ENCODE results near the gene TTC22. TPM values are rescaled to one million over a fixed set of nuclear protein-coding genes. Genes with fewer than 3 reads are reported as not detected.

The TTC22 gene
- polyA plus RNA-seq, 3 donors, result 0.04 TPM; not detected in 2

- no peak overlapping the region for H3K27ac Mint-ChIP-seq
- WGBS (ENCODE audit: insufficient coverage), result 96% methylated on average over 4 of the region's 5 CpGs
- no peak overlapping the region for H3K27ac ChIP-seq (ENCODE audit: low read depth in 1 of 2, low read length in 2 of 2)
- H3K9me3 Mint-ChIP-seq, result peaks cover 0 to 3% (median 0%) of the 10 kb centered on the region in 7 donors
- no peaks in the 10 kb centered on the region for H3K36me3 ChIP-seq (replicated peaks in 1 of 2; ENCODE audit: control insufficient read depth in 1 of 2, insufficient read depth in 2 of 2, low read length in 2 of 2)
- no peak for TF ChIP-seq CTCF (IDR thresholded peaks at IDR 0.05)
- intact Hi-C loops (cut with micrococcal nuclease), result no loop called here
- no peak overlapping the region for H3K4me3 Mint-ChIP-seq
- H3K4me3 ChIP-seq (replicated peaks in 1 of 3; ENCODE audit: low read depth in 2 of 3, low read length in 3 of 3), result no peak overlapping the region
- no peak for DNase-seq
- no peak overlapping the region for H3K9ac ChIP-seq (ENCODE audit: insufficient read depth, low read length, poor library complexity, severe bottlenecking)
- H2AFZ ChIP-seq (ENCODE audit: insufficient read depth, low read depth, low read length, poor library complexity, severe bottlenecking), result no peak overlapping the region
- H3K79me2 ChIP-seq (ENCODE audit: insufficient read depth, low read length), result no peaks in the 10 kb centered on the region
- H4K20me1 ChIP-seq (ENCODE audit: insufficient read depth, low read length), result no peaks in the 10 kb centered on the region
- no peaks in the 10 kb centered on the region for H3K36me3 Mint-ChIP-seq
- peaks cover 0 to 15% of the 10 kb centered on the region in 2 donors for H3K4me1 ChIP-seq (ENCODE audit: control insufficient read depth in 1 of 2, insufficient read depth in 2 of 2, low read length in 2 of 2)
- no peaks in the 10 kb centered on the region for H3K9me3 ChIP-seq (replicated peaks in 1 of 2; ENCODE audit: control insufficient read depth in 1 of 2, insufficient read depth in 1 of 2, low read length in 2 of 2)
- peaks cover 16% of the 10 kb centered on the region for H3K4me1 Mint-ChIP-seq
- H3K27me3 Mint-ChIP-seq (ENCODE audit: low read depth in 3 of 3), result peaks cover 0 to 2% (median 0%) of the 10 kb centered on the region in 3 donors
- no peaks in the 10 kb centered on the region for H3K27me3 ChIP-seq (ENCODE audit: control insufficient read depth in 2 of 2, insufficient read depth in 2 of 2, low read length in 2 of 2)
- no peak overlapping the region for H3K4me2 ChIP-seq (replicated peaks; ENCODE audit: extremely low read depth, low read length, poor library complexity, severe bottlenecking)
Measured at GRCh38 chr1:54811066-54811465, 9.9 kb upstream of the TTC22 start.

GRCh38 chr1:54810153-54810942, 9.2 kb upstream of the TTC22 start:
- Histone ChIP-seq H3K9ac (ENCODE audit: insufficient read depth, low read length, poor library complexity, severe bottlenecking) (no peak overlapping the region), H3K4me1 (ENCODE audit: control insufficient read depth in 1 of 2, insufficient read depth in 2 of 2, low read length in 2 of 2) (peaks cover 0 to 15% of the 10 kb centered on the region in 2 donors), H3K9me3 (replicated peaks in 1 of 2; ENCODE audit: control insufficient read depth in 1 of 2, insufficient read depth in 1 of 2, low read length in 2 of 2) (no peaks in the 10 kb centered on the region), H4K20me1 (ENCODE audit: insufficient read depth, low read length) (no peaks in the 10 kb centered on the region), H2AFZ (ENCODE audit: insufficient read depth, low read depth, low read length, poor library complexity, severe bottlenecking) (no peak overlapping the region), H3K4me3 (replicated peaks in 1 of 3; ENCODE audit: low read depth in 2 of 3, low read length in 3 of 3) (no peak overlapping the region), H3K4me2 (replicated peaks; ENCODE audit: extremely low read depth, low read length, poor library complexity, severe bottlenecking) (no peak overlapping the region), H3K36me3 (replicated peaks in 1 of 2; ENCODE audit: control insufficient read depth in 1 of 2, insufficient read depth in 2 of 2, low read length in 2 of 2) (no peaks in the 10 kb centered on the region), H3K27ac (ENCODE audit: low read depth in 1 of 2, low read length in 2 of 2) (no peak overlapping the region), H3K79me2 (ENCODE audit: insufficient read depth, low read length) (no peaks in the 10 kb centered on the region), H3K27me3 (ENCODE audit: control insufficient read depth in 2 of 2, insufficient read depth in 2 of 2, low read length in 2 of 2) (no peaks in the 10 kb centered on the region)
- DNase-seq, result peak in 2 of 3 donors; percentile 20 to 29
- H3K4me1 Mint-ChIP-seq, result peaks cover 16% of the 10 kb centered on the region
- intact Hi-C loops (cut with micrococcal nuclease), result no loop called here
- peaks cover 0 to 2% (median 0%) of the 10 kb centered on the region in 3 donors for H3K27me3 Mint-ChIP-seq (ENCODE audit: low read depth in 3 of 3)
- H3K9me3 Mint-ChIP-seq, result peaks cover 0 to 3% (median 0%) of the 10 kb centered on the region in 7 donors
- no peak overlapping the region for H3K4me3 Mint-ChIP-seq
- no peak overlapping the region for H3K27ac Mint-ChIP-seq
- no peaks in the 10 kb centered on the region for H3K36me3 Mint-ChIP-seq
- TF ChIP-seq CTCF (IDR thresholded peaks at IDR 0.05), result peak; percentile 63
- WGBS (ENCODE audit: insufficient coverage), result 36% methylated on average over 12 of the region's 13 CpGs
